Activated CD4-positive, alpha-beta memory T cell treated with anti-CD3 and anti-CD28 coated beads, Interleukin-2, amount 10 ng/mL, durations not matched to agents 7 days and 5 days (primary cell): Measurements from ENCODE around the gene ANKRD53. TPM values are rescaled to one million over a fixed set of nuclear protein-coding genes. Genes with fewer than 3 reads are reported as not detected.

Source experiments
- CTCF ChIA-PET: fragments of 350-600 bp; sonication (Branson Sonifier 250); formaldehyde crosslinking; loops from one replicate; lab custom pipeline; 2021; ENCODE audit warnings: antibody characterized with exemption, inconsistent platforms; lab: Charles Lee
- POLR2A ChIA-PET: fragments of 350-600 bp; sonication (Branson Sonifier 250); formaldehyde crosslinking; loops from one replicate; lab custom pipeline; 2021; ENCODE audit warnings: antibody characterized with exemption; lab: Charles Lee
- DNase-seq: peaks from one replicate; pipeline ENCODE4 v3.0.0-alpha.2; 2020
- H3K27ac Mint-ChIP-seq: one replicate; pipeline ENCODE4 v1.8.0; 2021; ENCODE audit warnings: mild to moderate bottlenecking, mixed read lengths
- H3K27me3 Mint-ChIP-seq: one replicate; pipeline ENCODE4 v1.8.0; 2021; ENCODE audit warnings: mixed read lengths
- H3K36me3 Mint-ChIP-seq: one replicate; pipeline ENCODE4 v1.8.0; 2021; ENCODE audit warnings: low read depth, mixed read lengths
- H3K4me1 Mint-ChIP-seq: one replicate; pipeline ENCODE4 v1.8.0; 2021; ENCODE audit warnings: mixed read lengths
- H3K4me3 Mint-ChIP-seq: one replicate; pipeline ENCODE4 v1.8.0; 2021; ENCODE audit warnings: mild to moderate bottlenecking, mixed read lengths
- H3K9me3 Mint-ChIP-seq: one replicate; pipeline ENCODE4 v1.8.0; 2021; ENCODE audit warnings: mixed read lengths
- total RNA-seq, 2 experiments: library from RNA; stranded (reverse); gene quantifications; one replicate each; pipeline ENCODE4 v1.2.3, GENCODE V29; 2021

ANKRD53 gene, protein sequence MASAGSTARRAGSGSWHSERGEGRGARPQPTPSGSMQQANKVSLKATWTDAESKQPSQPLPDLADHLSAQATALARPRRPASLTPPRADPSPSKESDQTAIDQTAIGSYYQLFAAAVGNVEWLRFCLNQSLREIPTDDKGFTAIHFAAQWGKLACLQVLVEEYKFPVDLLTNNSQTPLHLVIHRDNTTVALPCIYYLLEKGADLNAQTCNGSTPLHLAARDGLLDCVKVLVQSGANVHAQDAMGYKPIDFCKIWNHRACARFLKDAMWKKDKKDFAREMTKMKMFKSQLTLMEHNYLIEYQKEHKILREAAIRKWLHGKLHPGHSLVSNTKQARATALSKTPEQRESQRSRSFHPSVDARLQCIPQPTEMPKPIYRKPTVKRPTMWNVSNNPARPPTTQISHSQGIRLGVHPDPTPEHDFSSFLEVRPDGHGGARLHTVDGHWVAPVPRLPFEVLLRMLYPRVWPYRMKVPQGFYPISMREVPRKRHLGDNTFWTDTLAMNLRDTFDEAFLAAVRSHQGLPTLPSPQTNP
- not detected for total RNA-seq

DNA sequence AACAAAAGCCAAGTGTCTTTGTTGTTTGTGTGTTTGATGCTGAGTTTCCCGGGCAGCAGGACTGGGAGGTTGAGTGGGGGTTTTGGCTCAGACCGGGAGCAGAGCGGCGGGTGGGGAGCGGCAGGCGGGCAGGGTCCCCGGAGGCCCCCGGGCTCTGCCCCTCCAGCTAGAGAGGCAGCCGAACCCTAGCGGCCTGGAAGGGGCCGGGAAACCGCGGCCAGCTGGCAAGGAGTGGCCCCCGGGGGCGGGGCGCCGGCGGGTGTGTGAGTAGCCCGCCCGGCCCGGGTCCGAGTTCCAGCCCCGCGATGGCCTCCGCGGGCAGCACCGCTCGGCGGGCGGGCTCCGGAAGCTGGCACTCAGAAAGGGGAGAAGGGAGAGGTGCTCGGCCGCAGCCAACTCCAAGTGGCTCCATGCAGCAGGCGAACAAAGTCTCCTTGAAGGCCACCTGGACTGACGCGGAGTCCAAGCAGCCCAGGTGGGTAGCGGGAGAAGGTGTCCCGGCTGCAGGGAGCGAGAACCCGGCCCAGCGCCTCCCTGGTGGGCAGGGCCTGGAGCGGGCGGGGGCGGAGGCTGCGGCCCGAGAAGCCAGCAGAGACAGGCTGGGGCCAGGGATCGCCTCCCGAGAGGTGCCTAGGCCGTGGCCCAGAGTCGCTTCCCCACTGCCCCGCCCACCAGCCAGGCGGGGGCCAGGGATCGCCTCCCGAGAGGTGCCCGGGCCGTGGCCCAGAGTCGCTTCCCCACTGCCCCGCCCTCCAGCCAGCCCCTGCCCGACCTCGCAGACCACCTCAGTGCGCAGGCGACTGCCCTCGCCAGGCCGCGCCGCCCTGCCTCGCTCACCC lies at the start of gene ANKRD53:
Gene ANKRD53, plus strand, starts transcription at position 290 of the 839 bp plus-strand sequence. Its CDS starts 16 bp downstream, at position 306.
- POLR2A ChIA-PET, result interaction anchor here (1.5 kb wide), 1 partner anchor 90 kb away, joined by 4 read pairs; the partner anchor contains the start of gene NAGK
- H3K4me3 Mint-ChIP-seq, result peak within 1 kb of the TSS; percentile 68
- CTCF ChIA-PET, result interaction anchor here (1.2 to 3.8 kb wide), 2 partner anchors 12 to 25 kb away, joined by 3 to 37 read pairs; no protein-coding TSS in a partner anchor

GRCh38 chr2:70930371-70931329 lies 47.8 kb upstream of the ANKRD53 start:
- ChIA-PET CTCF (no interaction called here), POLR2A (no interaction called here)
- Mint-ChIP-seq H3K27ac (no peak overlapping the region), H3K27me3 (peaks cover 11% of the 10 kb centered on the region), H3K9me3 (no peaks in the 10 kb centered on the region), H3K4me3 (no peak overlapping the region), H3K36me3 (no peaks in the 10 kb centered on the region), H3K4me1 (no peaks in the 10 kb centered on the region)
- DNase-seq, result peak; percentile 11

More for the DNA sequence above, at the start of gene ANKRD53:
- H3K4me1 Mint-ChIP-seq, result peaks cover 15% of the 10 kb centered on the region
- DNase-seq, result peak; percentile 20
- H3K9me3 Mint-ChIP-seq, result no peaks in the 10 kb centered on the region
- peak within 1 kb of the TSS; percentile 73 for H3K27ac Mint-ChIP-seq
- peaks cover 10% of the 10 kb centered on the region for H3K27me3 Mint-ChIP-seq
- H3K36me3 Mint-ChIP-seq, result no peaks in the 10 kb centered on the region

- H3K27me3 Mint-ChIP-seq, result peaks cover 13% of the 10 kb centered on the region
- H3K9me3 Mint-ChIP-seq, result no peaks in the 10 kb centered on the region
- H3K4me3 Mint-ChIP-seq, result no peak overlapping the region
- POLR2A ChIA-PET, result no interaction called here
- H3K27ac Mint-ChIP-seq, result no peak overlapping the region
- H3K4me1 Mint-ChIP-seq, result no peaks in the 10 kb centered on the region
- no peaks in the 10 kb centered on the region for H3K36me3 Mint-ChIP-seq
- CTCF ChIA-PET, result no interaction called here
- DNase-seq, result no peak
Observed at GRCh38 chr2:70931376-70932000, 46.9 kb upstream of the ANKRD53 start.

DNA sequence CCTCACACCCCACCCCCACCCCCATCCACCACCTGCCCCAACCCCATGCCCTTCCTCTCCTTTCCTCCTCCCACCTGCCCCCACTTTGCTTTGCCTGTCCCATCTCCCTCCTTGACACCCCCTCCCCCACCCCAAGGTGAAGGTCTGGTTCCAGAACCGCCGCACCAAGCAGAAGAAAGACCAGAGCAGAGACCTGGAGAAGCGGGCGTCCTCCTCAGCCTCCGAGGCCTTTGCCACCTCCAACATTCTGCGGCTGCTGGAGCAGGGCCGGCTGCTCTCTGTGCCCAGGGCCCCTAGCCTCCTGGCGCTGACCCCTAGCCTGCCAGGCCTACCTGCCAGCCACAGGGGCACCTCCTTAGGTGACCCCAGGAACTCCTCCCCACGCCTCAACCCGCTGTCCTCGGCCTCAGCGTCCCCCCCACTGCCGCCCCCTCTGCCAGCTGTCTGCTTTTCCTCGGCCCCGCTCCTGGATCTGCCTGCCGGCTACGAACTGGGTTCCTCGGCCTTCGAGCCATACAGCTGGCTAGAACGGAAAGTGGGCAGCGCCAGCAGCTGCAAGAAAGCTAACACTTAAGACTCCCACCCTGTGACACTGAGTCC lies 45.7 kb upstream of the ANKRD53 start:
- Mint-ChIP-seq H3K4me1 (no peaks in the 10 kb centered on the region), H3K36me3 (no peaks in the 10 kb centered on the region), H3K9me3 (no peaks in the 10 kb centered on the region), H3K27me3 (peaks cover 12% of the 10 kb centered on the region), H3K4me3 (no peak overlapping the region), H3K27ac (no peak overlapping the region)
- ChIA-PET POLR2A (no interaction called here), CTCF (interaction anchor here (1.6 kb wide), 1 partner anchor 61 kb away, joined by 4 read pairs; no protein-coding TSS in a partner anchor)
- DNase-seq, result no peak

DNA sequence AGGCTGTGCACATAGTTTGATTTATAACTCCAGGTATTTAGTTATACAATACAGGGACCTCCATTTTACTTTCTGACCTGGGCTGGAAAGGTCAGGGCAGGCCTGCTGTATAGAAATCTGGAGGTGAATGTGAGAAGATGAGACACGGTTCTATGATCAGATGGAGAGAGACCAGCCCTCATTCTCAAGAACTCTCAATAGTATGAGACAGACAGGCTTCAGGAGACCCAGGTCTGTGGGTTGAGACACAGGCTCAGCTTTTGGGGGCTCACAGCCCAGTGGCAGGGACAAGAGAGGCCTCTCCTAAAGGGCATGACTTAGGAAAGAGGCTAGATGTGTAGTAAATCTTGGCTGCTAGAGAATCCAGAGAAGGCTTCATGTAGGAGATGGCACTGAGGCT lies 43.4 kb upstream of the ANKRD53 start:
- Mint-ChIP-seq H3K27me3 (peaks cover 15% of the 10 kb centered on the region), H3K9me3 (no peaks in the 10 kb centered on the region), H3K36me3 (no peaks in the 10 kb centered on the region), H3K27ac (no peak overlapping the region), H3K4me1 (no peaks in the 10 kb centered on the region), H3K4me3 (no peak overlapping the region)
- POLR2A ChIA-PET, result no interaction called here
- CTCF ChIA-PET, result interaction anchor here (1.3 to 1.6 kb wide), 3 partner anchors 11 to 70 kb away, joined by 3 read pairs; no protein-coding TSS in a partner anchor
- DNase-seq, result no peak

GRCh38 chr2:70935468-70936164 lies 42.8 kb upstream of the ANKRD53 start, which contains the start of gene ATP6V1B1:
TSS of gene ATP6V1B1 (plus strand) at chr2:70935900. CDS start at chr2:70935955, 55 bp downstream.
- Mint-ChIP-seq H3K4me1 (no peaks in the 10 kb centered on the region), H3K27ac (no peak within 1 kb of the TSS), H3K9me3 (no peaks in the 10 kb centered on the region), H3K4me3 (no peak within 1 kb of the TSS), H3K36me3 (no peaks in the 10 kb centered on the region), H3K27me3 (peaks cover 19% of the 10 kb centered on the region)
- DNase-seq, result peak; percentile 8
- CTCF ChIA-PET, result interaction anchor here (1.3 to 1.5 kb wide), 2 partner anchors 10 to 71 kb away, joined by 3 read pairs; no protein-coding TSS in a partner anchor
- POLR2A ChIA-PET, result no interaction called here

GRCh38 chr2:70936165-70936978 lies 42.1 kb upstream of the ANKRD53 start:
- Mint-ChIP-seq H3K4me3 (no peak overlapping the region), H3K4me1 (no peaks in the 10 kb centered on the region), H3K36me3 (no peaks in the 10 kb centered on the region), H3K9me3 (no peaks in the 10 kb centered on the region), H3K27ac (no peak overlapping the region), H3K27me3 (peaks cover 22% of the 10 kb centered on the region)
- ChIA-PET CTCF (interaction anchor here (1.3 to 1.5 kb wide), 2 partner anchors 9 to 12 kb away, joined by 3 to 6 read pairs; no protein-coding TSS in a partner anchor), POLR2A (no interaction called here)
- DNase-seq, result peak; percentile 8

GRCh38 chr2:70936979-70937811 lies 41.2 kb upstream of the ANKRD53 start:
- Mint-ChIP-seq H3K27me3 (peaks cover 25% of the 10 kb centered on the region), H3K4me1 (no peaks in the 10 kb centered on the region), H3K36me3 (no peaks in the 10 kb centered on the region), H3K9me3 (no peaks in the 10 kb centered on the region), H3K4me3 (no peak overlapping the region), H3K27ac (no peak overlapping the region)
- POLR2A ChIA-PET, result no interaction called here
- DNase-seq, result no peak
- CTCF ChIA-PET, result interaction anchor here (1.5 kb wide), 1 partner anchor 11 kb away, joined by 6 read pairs; no protein-coding TSS in a partner anchor

DNA sequence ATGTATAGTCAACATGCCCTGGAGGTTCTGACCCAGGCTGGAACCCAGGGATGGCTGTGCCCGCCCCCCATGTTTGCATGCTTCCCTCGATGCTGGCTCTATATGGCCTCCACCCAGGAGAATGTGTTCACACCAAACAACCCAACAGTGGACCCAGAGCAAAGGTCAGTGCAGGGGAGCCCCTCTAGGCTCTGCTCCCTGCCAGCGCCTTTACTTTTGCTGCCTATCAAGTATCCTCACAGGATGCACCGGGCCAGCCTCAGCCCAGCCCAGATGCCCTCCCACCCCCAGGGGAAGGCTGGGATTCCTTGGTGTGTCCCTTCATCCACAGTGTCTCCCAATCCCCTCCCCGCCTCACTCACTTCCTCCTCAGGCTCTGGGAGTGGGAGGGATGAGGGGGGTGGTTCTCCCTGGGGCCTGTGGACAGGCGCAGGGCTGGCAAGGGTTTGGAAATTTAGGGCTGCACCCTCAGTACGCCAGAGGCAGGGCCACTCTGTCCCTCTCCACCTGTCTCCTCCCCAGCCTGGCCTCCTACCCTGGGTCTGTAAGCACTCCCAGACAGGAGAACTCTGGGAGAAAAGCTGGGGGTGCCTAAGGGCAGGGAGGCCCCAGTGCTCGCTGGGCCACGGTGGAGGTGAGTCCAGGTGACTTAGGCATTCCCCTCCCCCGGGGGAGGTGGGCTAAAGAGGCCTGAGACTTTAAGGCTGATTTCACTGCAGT lies 40.4 kb upstream of the ANKRD53 start:
- H3K27me3 Mint-ChIP-seq, result peaks cover 25% of the 10 kb centered on the region
- no peak for DNase-seq
- no peaks in the 10 kb centered on the region for H3K4me1 Mint-ChIP-seq
- CTCF ChIA-PET, result interaction anchor here (1.5 kb wide), 1 partner anchor 10 kb away, joined by 6 read pairs; no protein-coding TSS in a partner anchor
- no peak overlapping the region for H3K27ac Mint-ChIP-seq
- POLR2A ChIA-PET, result no interaction called here
- no peak overlapping the region for H3K4me3 Mint-ChIP-seq
- H3K36me3 Mint-ChIP-seq, result no peaks in the 10 kb centered on the region
- H3K9me3 Mint-ChIP-seq, result no peaks in the 10 kb centered on the region
